ENCODE data around the gene DNAH17. TPM values are rescaled to one million over a fixed set of nuclear protein-coding genes. Genes with fewer than 3 reads are reported as not detected.

The DNAH17 gene
- polyA plus RNA-seq, 10 donors: 0.98 to 3.9 (median 1.6) TPM

GRCh38 chr17:78396441-78397337 is 180.5 kb downstream of the DNAH17 start:
- peak in 1 of 3 donors; percentile 82 for DNase-seq

GRCh38 chr17:78395155-78395554 is 182.0 kb downstream of the DNAH17 start:
- no peak for DNase-seq

GRCh38 chr17:78394209-78394608 is 183.0 kb downstream of the DNAH17 start:
- DNase-seq: no peak

- DNase-seq: no peak
Observed at GRCh38 chr17:78393575-78393974, 183.6 kb downstream of the DNAH17 start.

- DNase-seq: no peak
Observed at GRCh38 chr17:78392295-78392694, 184.9 kb downstream of the DNAH17 start.

- no peak for DNase-seq
Observed at GRCh38 chr17:78391843-78392242, 185.4 kb downstream of the DNAH17 start.

GRCh38 chr17:78391051-78391431 is 186.2 kb downstream of the DNAH17 start:
- no peak for DNase-seq

GRCh38 chr17:78390241-78391050 is 186.8 kb downstream of the DNAH17 start:
- DNase-seq: peak; percentile 61 to 94 (median 71)

- no peak for DNase-seq
Observed at GRCh38 chr17:78387977-78388941, 188.9 kb downstream of the DNAH17 start.

- no peak for DNase-seq
Observed at GRCh38 chr17:78384479-78385175, 192.6 kb downstream of the DNAH17 start.

GRCh38 chr17:78383725-78384471 is 193.3 kb downstream of the DNAH17 start:
- DNase-seq: peak in 2 of 3 donors; percentile 52 to 85

GRCh38 chr17:78381601-78382232 is 195.5 kb downstream of the DNAH17 start:
- DNase-seq: no peak

GRCh38 chr17:78380370-78380769 is 196.8 kb downstream of the DNAH17 start:
- no peak for DNase-seq

- no peak for DNase-seq
Observed at GRCh38 chr17:78379131-78379491, 198.1 kb downstream of the DNAH17 start.

GRCh38 chr17:78378225-78379130 is 198.7 kb downstream of the DNAH17 start, which contains the start of gene PGS1:
PGS1 (plus strand) TSS chr17:78378649; CDS start chr17:78378666, 17 bp downstream.
- DNase-seq: peak in 2 of 3 donors; percentile 84 to 94

GRCh38 chr17:78377858-78378224 is 199.4 kb downstream of the DNAH17 start:
- DNase-seq: no peak

- DNase-seq: no peak
Observed at GRCh38 chr17:78376161-78376560, 201.0 kb downstream of the DNAH17 start.

- peak in 1 of 3 donors; percentile 87 for DNase-seq
Observed at GRCh38 chr17:78375401-78376151, 201.6 kb downstream of the DNAH17 start.
